Neural crest cell (in vitro differentiated cells): ENCODE results near the gene TRIP13. TPM values are rescaled to one million over a fixed set of nuclear protein-coding genes. Genes with fewer than 3 reads are reported as not detected.
A peak's percentile ranks its signal among the peaks of the same experiment; 100 is the strongest.

Experiments
- DNase-seq: peaks from one replicate; pipeline ENCODE4 v3.0.0; 2021; ENCODE audit warnings: low read depth, mixed read lengths, low spot score
- H3K27ac Mint-ChIP-seq: one replicate; pipeline ENCODE4 v1.8.0; 2021; ENCODE audit warnings: mild to moderate bottlenecking, mixed read lengths; ENCODE audit not compliant: unreplicated experiment
- H3K27me3 Mint-ChIP-seq: 2 replicates; pipeline ENCODE4 v1.8.0; 2021; ENCODE audit warnings: low read depth, mild to moderate bottlenecking, mixed read lengths
- H3K36me3 Mint-ChIP-seq: 2 replicates; pipeline ENCODE4 v1.8.0; 2021; ENCODE audit warnings: low read depth, mild to moderate bottlenecking, mixed read lengths
- H3K4me1 Mint-ChIP-seq: 2 replicates; pipeline ENCODE4 v1.8.0; 2021; ENCODE audit warnings: mixed read lengths
- H3K4me3 Mint-ChIP-seq: one replicate; pipeline ENCODE4 v1.8.0; 2021; ENCODE audit warnings: mild to moderate bottlenecking, mixed read lengths
- H3K9me3 Mint-ChIP-seq: 2 replicates; pipeline ENCODE4 v1.8.0; 2021; ENCODE audit warnings: mixed read lengths
- CTCF ChIP-seq: fragments of 200-600 bp; sonication (generic); conservative IDR thresholded peaks from 2 replicates; pipeline ENCODE4 v1.5.0; 2021; ENCODE audit warnings: antibody characterized with exemption, mild to moderate bottlenecking
- total RNA-seq: library from RNA; stranded (reverse); gene quantifications from 2 replicates; pipeline ENCODE4 v1.2.1, GENCODE V29; 2021

TRIP13 gene
- total RNA-seq, 1 donor from 2014 or later, result 32.6 TPM

DNA sequence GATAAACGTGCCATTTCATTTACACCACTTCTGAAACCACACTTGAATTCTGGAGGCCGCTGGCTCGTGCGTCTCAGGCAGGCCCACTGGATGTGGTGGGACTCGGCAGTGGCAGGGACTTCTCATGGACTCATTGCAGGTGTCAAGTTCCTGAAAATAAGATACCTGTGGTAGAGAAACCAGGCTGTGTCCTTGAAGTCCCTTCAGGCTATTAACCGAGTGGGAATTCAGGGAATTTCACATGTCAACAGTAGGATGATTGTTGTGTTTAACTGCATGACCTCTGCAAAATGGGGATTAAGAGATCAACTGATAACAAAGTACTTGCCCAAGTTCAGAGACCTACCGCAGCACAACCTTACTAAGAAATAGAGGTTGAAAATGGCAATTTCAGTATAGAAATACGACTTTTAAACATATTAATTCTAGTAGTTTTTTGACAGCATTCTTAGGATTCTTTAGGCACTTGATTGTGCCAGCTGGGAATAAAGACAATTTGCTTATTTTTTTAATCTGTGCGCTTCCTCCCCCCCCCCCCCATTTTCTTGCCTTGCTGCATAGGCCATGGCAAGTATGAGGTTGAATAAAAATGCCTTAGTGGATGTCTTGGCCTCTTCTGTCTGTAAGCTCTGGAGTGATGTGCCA, 26.8 kb downstream of the TRIP13 start:
- H3K27me3 Mint-ChIP-seq, result peaks cover 4% of the 10 kb centered on the region
- peaks cover 8% of the 10 kb centered on the region for H3K4me1 Mint-ChIP-seq
- H3K9me3 Mint-ChIP-seq, result no peaks in the 10 kb centered on the region
- H3K36me3 Mint-ChIP-seq, result peaks cover 9% of the 10 kb centered on the region
- no peak for DNase-seq
- H3K27ac Mint-ChIP-seq, result no peak overlapping the region
- no peak for TF ChIP-seq CTCF
- no peak overlapping the region for H3K4me3 Mint-ChIP-seq

- no peak overlapping the region for H3K27ac Mint-ChIP-seq
- H3K9me3 Mint-ChIP-seq, result no peaks in the 10 kb centered on the region
- DNase-seq, result no peak
- H3K4me1 Mint-ChIP-seq, result peaks cover 8% of the 10 kb centered on the region
- no peak overlapping the region for H3K4me3 Mint-ChIP-seq
- H3K27me3 Mint-ChIP-seq, result peaks cover 11% of the 10 kb centered on the region
- TF ChIP-seq CTCF, result no peak
- peaks cover 5% of the 10 kb centered on the region for H3K36me3 Mint-ChIP-seq
These were observed 27.6 kb downstream of the TRIP13 start for GRCh38 chr5:920321-920720.

DNA sequence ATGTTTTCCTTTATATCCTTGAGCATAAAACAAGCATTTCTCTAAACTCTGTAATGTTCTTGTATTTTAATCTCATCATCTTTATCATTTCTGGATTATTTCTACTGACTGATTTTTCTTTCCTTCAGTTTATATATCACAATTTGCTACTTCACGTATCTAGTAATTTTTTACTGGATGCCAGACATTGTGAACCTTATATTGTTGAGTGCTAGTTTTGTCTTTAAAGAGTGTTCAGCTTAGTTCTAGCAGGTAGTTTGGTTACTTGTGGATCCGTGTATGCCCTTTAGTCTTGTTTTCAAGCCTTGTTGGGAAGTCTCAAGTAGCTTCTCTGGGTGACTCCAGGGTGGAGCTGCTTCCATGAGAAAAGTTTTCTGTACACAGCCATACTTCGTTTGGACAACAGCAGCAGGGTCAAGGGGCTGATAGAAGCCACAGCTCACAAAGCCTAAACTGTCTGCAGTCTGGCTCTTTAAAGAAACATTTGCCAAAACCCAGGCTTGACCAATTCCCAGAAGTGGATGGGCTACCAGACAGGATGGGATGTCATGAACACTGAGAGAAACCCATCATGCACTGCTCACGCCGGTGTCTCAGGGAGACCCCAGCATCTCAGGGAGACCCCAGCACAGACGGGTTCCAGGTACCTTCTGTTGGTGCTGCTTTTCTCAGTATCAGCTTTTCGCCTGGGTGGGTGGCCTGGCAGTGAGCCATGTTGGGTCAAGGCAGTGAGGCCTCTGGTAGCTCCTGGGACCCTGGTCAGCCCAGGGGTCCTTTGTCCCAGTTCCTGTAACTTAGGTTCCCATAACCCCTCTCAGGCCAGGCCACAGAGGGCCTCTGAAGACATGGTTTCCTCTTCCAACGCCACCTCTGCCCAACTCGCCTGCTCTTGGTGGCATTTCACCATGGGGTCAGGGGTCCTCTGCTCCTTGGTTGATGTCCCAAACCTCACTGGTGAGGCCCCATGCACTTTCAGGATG, 29.1 kb downstream of the TRIP13 start:
- Mint-ChIP-seq H3K27ac (no peak overlapping the region), H3K4me3 (no peak overlapping the region), H3K27me3 (peaks cover 25% of the 10 kb centered on the region), H3K9me3 (no peaks in the 10 kb centered on the region), H3K36me3 (peaks cover 5% of the 10 kb centered on the region), H3K4me1 (peaks cover 15% of the 10 kb centered on the region)
- DNase-seq, result no peak
- no peak for TF ChIP-seq CTCF

DNA sequence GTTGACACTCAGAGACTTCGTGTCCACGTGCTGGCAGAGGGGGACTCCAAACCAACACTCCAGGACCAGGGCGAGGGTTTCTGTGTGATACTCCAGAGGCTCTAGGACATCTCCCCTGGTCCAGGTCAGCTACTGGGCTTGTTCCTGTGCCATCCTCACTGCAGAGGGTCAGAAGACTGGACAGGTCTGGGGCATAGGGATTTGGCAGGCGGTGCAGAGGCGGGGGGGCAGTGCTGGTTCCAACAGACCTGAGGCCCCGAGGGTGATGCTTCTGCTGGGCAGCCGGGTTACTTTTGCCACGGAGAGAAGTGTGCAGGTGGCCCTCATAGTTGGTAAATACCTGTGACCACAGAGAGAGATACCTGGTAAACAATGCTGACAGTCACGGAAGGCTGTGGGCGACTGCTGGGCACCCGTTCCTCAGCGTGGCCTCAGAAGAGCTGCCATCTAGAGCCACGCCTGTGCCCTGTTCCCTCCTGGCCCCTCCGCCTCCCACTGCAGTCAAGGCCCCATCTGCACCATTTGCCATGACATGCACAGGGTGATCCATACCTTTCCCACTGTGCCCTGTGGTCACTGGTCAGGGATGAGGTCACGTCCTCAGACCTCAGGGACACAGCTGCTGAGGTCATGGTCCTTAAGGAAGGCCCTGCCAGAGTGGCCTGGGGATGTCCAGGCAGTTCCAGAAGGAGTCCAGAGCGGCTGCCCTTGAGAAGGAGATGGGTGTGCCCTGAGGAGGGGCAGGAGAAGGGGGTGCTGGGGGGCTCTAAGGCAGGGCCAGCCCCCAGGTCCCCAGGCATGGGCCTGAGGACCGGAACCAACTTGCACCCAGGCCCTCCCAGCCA, 30.0 kb downstream of the TRIP13 start:
- TF ChIP-seq CTCF, result no peak

DNA sequence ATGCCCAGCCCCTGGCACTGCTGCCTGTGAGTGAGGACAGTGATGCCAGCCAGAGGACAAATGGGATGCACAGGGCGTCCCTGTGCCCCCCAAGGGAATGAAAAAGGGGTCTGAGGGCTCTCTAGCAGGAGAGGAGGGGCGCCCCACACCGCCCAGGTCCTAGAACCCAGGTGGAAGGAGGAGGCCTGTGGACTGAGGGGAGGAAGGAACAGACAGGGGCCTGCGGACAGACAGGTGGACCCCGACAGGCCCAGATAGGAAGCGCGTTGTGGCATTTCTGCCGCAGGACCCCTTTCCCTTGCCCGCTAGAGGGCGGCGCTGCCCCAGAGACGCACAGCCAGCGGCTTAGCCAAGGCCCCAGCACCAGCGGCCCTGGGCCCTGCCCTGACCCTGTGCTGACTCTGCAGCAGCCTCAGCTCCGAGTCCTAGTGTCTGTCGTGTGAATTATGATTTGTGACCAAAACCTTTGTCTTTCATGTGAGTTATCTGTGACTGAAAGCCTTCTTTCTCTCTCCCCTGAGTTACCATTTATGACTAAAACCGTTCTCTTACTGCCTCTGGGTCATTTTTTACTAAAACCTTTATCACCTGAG, 30.7 kb downstream of the TRIP13 start:
- DNase-seq, result peak; percentile 87
- H3K27ac Mint-ChIP-seq, result no peak overlapping the region

More for the DNA sequence above, 30.0 kb downstream of the TRIP13 start:
- Mint-ChIP-seq H3K9me3 (no peaks in the 10 kb centered on the region), H3K27ac (no peak overlapping the region), H3K27me3 (peaks cover 29% of the 10 kb centered on the region), H3K36me3 (peaks cover 5% of the 10 kb centered on the region), H3K4me3 (no peak overlapping the region), H3K4me1 (peaks cover 15% of the 10 kb centered on the region)
- no peak for DNase-seq

More for the DNA sequence above, 30.7 kb downstream of the TRIP13 start:
- Mint-ChIP-seq H3K27me3 (peaks cover 33% of the 10 kb centered on the region), H3K36me3 (peaks cover 5% of the 10 kb centered on the region), H3K4me1 (peaks cover 15% of the 10 kb centered on the region), H3K9me3 (no peaks in the 10 kb centered on the region), H3K4me3 (no peak overlapping the region)
- peak; percentile 96 for TF ChIP-seq CTCF
